ENCODE measurements around the gene SUSD6. TPM values are rescaled to one million over a fixed set of nuclear protein-coding genes. Genes with fewer than 3 reads are reported as not detected.

The SUSD6 gene
- total RNA-seq, 4 donors from 2014 or later: 8.8 to 35.1 (median 17.6) TPM

DNA sequence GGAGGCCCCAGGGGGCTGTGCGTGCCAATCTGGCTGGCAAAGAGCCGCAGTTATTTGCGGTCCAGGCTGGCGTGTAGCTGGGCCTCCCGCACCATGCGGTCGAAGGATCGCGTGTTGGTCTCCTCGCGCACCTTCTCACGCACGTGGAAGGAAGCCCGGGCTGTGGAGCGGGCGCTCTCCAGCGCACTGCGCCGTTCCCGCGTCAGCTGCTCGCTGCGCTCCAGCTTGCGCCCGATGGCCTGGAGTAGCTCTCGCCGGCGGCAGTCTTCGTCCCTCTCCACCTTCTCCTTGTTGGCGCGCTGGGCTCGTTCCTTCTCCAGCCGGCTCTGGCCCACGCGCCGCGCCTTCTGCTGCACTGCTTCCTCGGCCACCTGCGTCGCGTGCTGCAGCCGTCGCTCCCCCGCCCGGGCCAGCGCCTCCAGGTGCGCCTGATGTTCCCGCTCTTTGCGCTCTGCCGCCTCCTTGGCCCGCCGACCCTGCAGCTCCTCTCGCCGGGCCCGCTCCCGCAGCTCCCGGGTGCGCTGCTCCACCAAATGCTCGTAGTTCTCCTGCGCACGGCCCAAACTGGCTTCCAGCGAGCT is 39.9 kb upstream of the SUSD6 start:
- Histone ChIP-seq H3K36me3 (no peaks in the 10 kb centered on the region), H3K27ac (no peak overlapping the region), H3K27me3 (peaks cover 24 to 25% of the 10 kb centered on the region in 2 donors), H3K4me3 (peak overlapping the region; percentile 11 to 34), H3K9me3 (no peaks in the 10 kb centered on the region), H3K4me1 (peaks cover 0 to 18% of the 10 kb centered on the region in 2 donors)
- intact Hi-C loops (cut with DNase I; ENCODE audit: low total_unique reads): no loop called here
- no peak for DNase-seq
- TF ChIP-seq POLR2A (IDR thresholded peaks at IDR 0.05): no peak
- TF ChIP-seq, protein P1, sequence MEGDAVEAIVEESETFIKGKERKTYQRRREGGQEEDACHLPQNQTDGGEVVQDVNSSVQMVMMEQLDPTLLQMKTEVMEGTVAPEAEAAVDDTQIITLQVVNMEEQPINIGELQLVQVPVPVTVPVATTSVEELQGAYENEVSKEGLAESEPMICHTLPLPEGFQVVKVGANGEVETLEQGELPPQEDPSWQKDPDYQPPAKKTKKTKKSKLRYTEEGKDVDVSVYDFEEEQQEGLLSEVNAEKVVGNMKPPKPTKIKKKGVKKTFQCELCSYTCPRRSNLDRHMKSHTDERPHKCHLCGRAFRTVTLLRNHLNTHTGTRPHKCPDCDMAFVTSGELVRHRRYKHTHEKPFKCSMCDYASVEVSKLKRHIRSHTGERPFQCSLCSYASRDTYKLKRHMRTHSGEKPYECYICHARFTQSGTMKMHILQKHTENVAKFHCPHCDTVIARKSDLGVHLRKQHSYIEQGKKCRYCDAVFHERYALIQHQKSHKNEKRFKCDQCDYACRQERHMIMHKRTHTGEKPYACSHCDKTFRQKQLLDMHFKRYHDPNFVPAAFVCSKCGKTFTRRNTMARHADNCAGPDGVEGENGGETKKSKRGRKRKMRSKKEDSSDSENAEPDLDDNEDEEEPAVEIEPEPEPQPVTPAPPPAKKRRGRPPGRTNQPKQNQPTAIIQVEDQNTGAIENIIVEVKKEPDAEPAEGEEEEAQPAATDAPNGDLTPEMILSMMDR (IDR thresholded peaks at IDR 0.05): no peak

DNA sequence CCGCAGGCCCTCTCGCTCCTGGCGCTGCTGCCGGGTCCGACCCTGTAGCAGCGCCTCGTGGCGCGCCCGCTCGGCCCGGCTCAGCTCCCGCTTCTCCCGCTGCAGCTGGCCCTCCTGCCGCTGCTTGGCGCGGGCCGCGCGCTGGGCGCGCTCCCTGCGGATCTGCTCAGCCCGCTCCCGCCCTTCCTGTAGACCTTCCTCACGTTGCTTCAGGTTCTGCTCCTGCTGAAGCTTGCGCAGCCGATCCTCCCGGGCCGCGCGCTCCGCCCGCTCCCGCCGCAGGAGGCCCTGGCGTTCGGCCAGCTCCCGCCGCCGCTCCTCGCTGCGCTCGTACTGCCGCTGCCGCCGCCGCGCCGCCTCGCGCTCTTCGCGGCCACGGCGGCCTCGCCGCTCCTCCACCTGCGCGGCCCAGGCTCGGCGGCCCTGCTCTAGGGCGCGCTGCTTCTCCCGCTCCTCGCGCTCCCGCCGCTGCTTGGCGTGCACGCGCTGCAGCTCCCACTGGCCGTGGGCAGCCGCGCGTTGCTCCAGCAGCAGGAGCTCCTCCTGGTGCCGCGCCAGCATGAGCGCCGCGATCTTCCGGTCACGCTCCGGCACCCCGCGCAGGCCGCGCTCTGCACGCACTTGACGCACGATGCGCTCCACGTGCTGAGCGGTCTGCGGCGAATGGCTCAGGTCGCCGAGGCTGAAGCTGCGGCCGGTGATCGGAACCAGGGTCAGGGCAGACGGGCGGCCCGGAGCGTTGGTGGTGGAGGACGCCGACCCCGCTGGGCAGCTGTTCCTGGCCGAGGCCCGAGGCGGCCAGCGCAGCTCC is 39.2 kb upstream of the SUSD6 start:
- Histone ChIP-seq H3K9me3 (no peaks in the 10 kb centered on the region), H3K27ac (no peak overlapping the region), H3K36me3 (no peaks in the 10 kb centered on the region), H3K4me1 (peaks cover 0 to 18% of the 10 kb centered on the region in 2 donors), H3K4me3 (peak overlapping the region; percentile 11 to 34), H3K27me3 (peaks cover 24 to 25% of the 10 kb centered on the region in 2 donors)
- intact Hi-C loops (cut with DNase I; ENCODE audit: low total_unique reads): no loop called here
- TF ChIP-seq, protein P1 (IDR thresholded peaks at IDR 0.05): no peak
- no peak for TF ChIP-seq POLR2A (IDR thresholded peaks at IDR 0.05)
- DNase-seq: peak in 1 of 2 donors; percentile 20

DNA sequence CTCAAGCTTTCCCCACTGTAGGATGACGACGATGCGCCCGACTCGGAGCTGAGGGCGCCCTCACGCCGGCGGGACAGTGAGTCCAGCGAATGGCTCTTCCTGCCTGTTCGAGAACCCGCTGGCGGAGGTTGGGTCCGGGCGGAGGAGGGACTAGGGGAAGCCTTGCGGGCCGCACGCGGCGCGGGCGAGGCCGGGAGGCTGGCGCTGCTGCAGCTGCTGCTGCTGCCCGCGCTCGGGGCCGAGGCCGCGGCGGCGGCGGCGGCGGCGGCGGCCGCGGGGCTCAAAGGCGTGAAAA is 38.6 kb upstream of the SUSD6 start:
- H3K4me1 ChIP-seq: peaks cover 0 to 18% of the 10 kb centered on the region in 2 donors
- H3K27ac ChIP-seq: no peak overlapping the region
- H3K4me3 ChIP-seq: peak overlapping the region in 1 of 2 donors; percentile 34
- intact Hi-C loops (cut with DNase I; ENCODE audit: low total_unique reads): no loop called here
- H3K27me3 ChIP-seq: peaks cover 24 to 25% of the 10 kb centered on the region in 2 donors
- no peaks in the 10 kb centered on the region for H3K36me3 ChIP-seq
- no peaks in the 10 kb centered on the region for H3K9me3 ChIP-seq
- DNase-seq: no peak
- TF ChIP-seq, protein P1 (IDR thresholded peaks at IDR 0.05): no peak
- no peak for TF ChIP-seq POLR2A (IDR thresholded peaks at IDR 0.05)

DNA sequence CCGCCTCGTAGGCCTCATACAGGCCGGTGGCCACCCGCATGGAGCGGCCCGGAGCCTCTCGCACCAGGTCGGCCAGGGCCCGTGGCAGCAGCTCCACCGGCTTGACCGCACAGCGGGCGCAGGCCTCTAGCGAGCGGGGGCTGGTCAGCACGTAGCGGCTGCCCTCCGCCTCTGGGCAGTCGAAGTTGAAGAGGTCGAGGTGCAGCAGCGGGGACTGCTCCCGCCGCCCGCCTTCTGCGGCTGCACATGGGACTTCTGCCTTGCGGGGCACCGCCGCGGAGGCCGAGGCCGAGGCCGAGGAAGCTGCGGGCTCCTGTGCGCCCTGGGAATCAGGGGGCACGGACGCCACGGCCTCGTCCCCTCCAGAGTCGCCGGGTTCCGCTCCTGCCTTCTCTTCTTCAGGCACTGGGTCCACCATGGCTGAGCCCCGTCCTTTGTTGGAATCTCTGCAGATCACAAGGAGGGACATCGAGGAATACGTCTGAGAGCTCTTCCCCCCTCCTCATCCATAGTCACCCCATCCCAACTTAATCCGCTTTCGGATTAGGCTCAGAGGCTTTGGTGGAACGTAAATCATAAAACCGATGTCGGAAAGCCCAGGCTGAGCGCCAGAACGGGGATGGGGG is 38.1 kb upstream of the SUSD6 start:
- Histone ChIP-seq H3K27ac (no peak overlapping the region), H3K4me1 (peaks cover 0 to 18% of the 10 kb centered on the region in 2 donors), H3K4me3 (no peak overlapping the region), H3K27me3 (peaks cover 24 to 25% of the 10 kb centered on the region in 2 donors), H3K9me3 (no peaks in the 10 kb centered on the region), H3K36me3 (no peaks in the 10 kb centered on the region)
- peak in 1 of 2 donors; percentile 28 for DNase-seq
- TF ChIP-seq, protein P1 (IDR thresholded peaks at IDR 0.05): no peak
- no peak for TF ChIP-seq POLR2A (IDR thresholded peaks at IDR 0.05)
- intact Hi-C loops (cut with DNase I; ENCODE audit: low total_unique reads): no loop called here

DNA sequence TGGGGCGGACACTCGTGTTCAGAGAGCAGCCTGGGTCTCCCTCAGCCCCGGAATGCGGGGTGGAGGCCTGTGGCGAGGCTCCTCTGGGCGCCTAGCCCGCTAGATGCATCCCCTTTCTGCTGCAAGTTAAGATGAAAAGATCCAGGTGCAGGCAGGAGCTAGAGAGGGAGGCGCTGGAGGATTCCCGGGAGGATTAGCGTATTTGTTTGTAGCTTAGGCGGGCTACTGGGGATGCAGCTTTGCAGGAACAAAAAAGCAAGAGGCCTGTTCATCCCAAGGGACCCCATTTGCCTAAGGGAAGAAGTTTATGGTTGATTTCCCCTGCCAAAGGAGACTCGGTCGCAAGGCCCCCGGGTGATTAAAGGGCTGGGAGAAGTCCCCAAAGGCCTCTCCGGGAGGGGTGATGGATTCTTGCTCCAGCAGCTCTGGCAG is 37.5 kb upstream of the SUSD6 start:
- no peaks in the 10 kb centered on the region for H3K36me3 ChIP-seq
- peak overlapping the region in 1 of 2 donors; percentile 26 for H3K4me3 ChIP-seq
- TF ChIP-seq, protein P1 (IDR thresholded peaks at IDR 0.05): no peak
- TF ChIP-seq POLR2A (IDR thresholded peaks at IDR 0.05): no peak
- no peaks in the 10 kb centered on the region for H3K9me3 ChIP-seq
- peaks cover 0 to 18% of the 10 kb centered on the region in 2 donors for H3K4me1 ChIP-seq
- intact Hi-C loops (cut with DNase I; ENCODE audit: low total_unique reads): no loop called here
- no peak overlapping the region for H3K27ac ChIP-seq
- H3K27me3 ChIP-seq: peaks cover 24 to 25% of the 10 kb centered on the region in 2 donors
- DNase-seq: no peak
